ENCODE data around the gene PARP8. TPM values are rescaled to one million over a fixed set of nuclear protein-coding genes. Genes with fewer than 3 reads are reported as not detected.

Gene PARP8
- total RNA-seq, 4 donors from 2014 or later, result 12.0 to 34.7 (median 25.3) TPM

DNA sequence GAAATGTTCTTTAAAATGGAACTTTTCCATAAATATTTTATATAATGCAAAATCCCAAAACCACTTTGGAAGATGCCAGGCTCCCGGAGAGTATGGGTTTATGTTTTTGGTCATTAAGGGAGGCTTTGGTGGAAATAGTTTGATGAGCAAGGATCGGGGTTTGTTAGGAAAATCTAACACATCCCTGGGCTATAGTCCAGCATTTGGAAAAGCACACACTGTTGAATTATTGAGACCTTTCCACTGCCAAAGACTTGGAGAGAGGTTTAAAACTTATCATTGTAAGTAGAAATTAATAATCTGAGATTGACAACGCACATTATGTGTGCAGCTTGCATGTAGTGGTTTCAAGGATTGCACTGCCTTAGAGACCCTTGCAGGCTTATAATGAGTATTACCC is 156.3 kb downstream of the PARP8 start:
- Histone ChIP-seq H3K4me1 (no peaks in the 10 kb centered on the region), H3K9me3 (no peaks in the 10 kb centered on the region), H3K27me3 (no peaks in the 10 kb centered on the region), H3K27ac (no peak overlapping the region), H3K36me3 (peaks cover 0 to 9% (median 0%) of the 10 kb centered on the region in 3 donors), H3K4me3 (no peak overlapping the region)
- DNase-seq, result no peak
- TF ChIP-seq POLR2A (IDR thresholded peaks at IDR 0.05), result no peak
- TF ChIP-seq, protein P1, sequence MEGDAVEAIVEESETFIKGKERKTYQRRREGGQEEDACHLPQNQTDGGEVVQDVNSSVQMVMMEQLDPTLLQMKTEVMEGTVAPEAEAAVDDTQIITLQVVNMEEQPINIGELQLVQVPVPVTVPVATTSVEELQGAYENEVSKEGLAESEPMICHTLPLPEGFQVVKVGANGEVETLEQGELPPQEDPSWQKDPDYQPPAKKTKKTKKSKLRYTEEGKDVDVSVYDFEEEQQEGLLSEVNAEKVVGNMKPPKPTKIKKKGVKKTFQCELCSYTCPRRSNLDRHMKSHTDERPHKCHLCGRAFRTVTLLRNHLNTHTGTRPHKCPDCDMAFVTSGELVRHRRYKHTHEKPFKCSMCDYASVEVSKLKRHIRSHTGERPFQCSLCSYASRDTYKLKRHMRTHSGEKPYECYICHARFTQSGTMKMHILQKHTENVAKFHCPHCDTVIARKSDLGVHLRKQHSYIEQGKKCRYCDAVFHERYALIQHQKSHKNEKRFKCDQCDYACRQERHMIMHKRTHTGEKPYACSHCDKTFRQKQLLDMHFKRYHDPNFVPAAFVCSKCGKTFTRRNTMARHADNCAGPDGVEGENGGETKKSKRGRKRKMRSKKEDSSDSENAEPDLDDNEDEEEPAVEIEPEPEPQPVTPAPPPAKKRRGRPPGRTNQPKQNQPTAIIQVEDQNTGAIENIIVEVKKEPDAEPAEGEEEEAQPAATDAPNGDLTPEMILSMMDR (IDR thresholded peaks at IDR 0.05), result no peak

DNA sequence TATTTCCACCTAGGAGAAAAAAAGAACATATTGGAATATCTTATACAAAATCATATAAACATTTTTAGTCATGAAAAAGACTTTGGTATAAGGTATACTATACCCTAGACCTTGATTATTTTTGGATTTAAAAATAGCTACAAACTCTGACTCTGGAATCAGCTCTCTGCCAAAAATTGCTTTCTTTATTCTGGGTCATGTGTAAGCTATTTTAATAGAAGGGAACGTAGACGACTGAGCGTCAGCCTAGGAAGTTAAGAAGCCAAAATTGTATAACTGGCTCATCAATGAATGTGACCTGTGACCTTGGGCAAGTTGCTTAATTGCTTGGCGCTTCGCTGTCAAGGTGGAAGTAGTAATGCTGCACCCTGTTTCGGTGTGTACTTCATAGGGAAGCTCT is 157.1 kb downstream of the PARP8 start:
- no peak overlapping the region for H3K4me3 ChIP-seq
- no peaks in the 10 kb centered on the region for H3K27me3 ChIP-seq
- H3K4me1 ChIP-seq, result no peaks in the 10 kb centered on the region
- no peak for DNase-seq
- TF ChIP-seq, protein P1 (IDR thresholded peaks at IDR 0.05), result no peak
- no peak for TF ChIP-seq POLR2A (IDR thresholded peaks at IDR 0.05)
- peaks cover 0 to 17% (median 0%) of the 10 kb centered on the region in 3 donors for H3K36me3 ChIP-seq
- H3K27ac ChIP-seq, result no peak overlapping the region
- no peaks in the 10 kb centered on the region for H3K9me3 ChIP-seq

DNA sequence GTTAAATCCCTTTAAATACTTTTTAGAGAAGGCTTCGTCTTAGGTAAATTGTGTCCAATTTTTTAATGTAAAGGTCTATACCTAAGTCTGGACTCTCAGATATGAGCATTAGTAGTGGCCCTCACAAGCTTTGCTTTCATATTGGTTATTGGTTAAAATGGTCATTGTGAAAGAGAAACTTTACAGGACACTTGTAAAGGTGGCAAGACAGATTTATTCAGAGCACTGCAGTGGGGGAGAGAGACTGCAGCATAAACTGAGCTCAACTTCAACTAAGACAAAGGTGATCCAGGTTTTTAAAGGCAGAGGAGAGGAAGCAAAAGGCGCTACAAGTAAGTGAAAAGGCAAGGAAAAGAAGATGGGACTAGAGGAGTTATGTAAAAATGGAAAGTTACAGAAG is 157.7 kb downstream of the PARP8 start:
- Histone ChIP-seq H3K9me3 (no peaks in the 10 kb centered on the region), H3K4me3 (no peak overlapping the region), H3K27ac (no peak overlapping the region), H3K36me3 (peaks cover 0 to 22% (median 0%) of the 10 kb centered on the region in 3 donors), H3K4me1 (no peaks in the 10 kb centered on the region), H3K27me3 (no peaks in the 10 kb centered on the region)
- TF ChIP-seq, protein P1 (IDR thresholded peaks at IDR 0.05), result no peak
- TF ChIP-seq POLR2A (IDR thresholded peaks at IDR 0.05), result no peak
- DNase-seq, result no peak

DNA sequence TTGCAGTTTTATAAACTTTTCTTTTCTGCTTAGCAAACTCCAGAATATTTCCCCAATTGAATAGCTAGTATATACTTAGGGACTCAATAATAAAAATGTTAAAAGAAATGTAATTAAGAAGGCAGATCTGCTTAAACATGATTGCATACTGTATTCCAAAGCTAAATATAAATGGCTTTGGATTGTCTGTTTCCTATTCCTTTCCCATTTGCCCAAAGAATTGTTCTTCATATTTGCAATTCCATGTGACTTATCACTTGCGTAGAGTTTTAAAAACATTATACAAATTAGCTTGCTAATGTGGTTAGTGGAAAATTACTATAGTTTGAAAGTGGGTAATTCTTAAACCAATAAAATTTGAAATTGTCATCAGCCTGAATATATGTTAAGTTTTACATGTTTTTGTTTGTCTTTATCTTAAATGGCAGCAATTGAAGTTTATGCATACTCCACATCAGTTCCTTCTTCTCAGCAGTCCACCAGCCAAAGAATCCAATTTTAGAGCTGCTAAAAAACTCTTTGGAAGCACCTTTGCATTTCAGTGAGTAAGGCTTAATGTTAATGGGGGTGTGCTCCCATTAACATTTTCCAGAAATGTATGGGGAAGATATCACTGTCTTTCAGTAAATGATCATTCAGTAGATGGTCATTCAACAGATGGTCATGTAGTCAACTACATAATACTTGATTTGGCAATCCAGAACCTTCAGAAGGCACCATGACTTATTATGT is 161.2 kb downstream of the PARP8 start:
- no peak for DNase-seq
- Histone ChIP-seq H3K4me3 (no peak overlapping the region), H3K27ac (no peak overlapping the region), H3K9me3 (no peaks in the 10 kb centered on the region), H3K27me3 (no peaks in the 10 kb centered on the region), H3K36me3 (peaks cover 0 to 19% (median 0%) of the 10 kb centered on the region in 3 donors), H3K4me1 (no peaks in the 10 kb centered on the region)
- TF ChIP-seq, protein P1 (IDR thresholded peaks at IDR 0.05), result no peak
- no peak for TF ChIP-seq POLR2A (IDR thresholded peaks at IDR 0.05)

DNA sequence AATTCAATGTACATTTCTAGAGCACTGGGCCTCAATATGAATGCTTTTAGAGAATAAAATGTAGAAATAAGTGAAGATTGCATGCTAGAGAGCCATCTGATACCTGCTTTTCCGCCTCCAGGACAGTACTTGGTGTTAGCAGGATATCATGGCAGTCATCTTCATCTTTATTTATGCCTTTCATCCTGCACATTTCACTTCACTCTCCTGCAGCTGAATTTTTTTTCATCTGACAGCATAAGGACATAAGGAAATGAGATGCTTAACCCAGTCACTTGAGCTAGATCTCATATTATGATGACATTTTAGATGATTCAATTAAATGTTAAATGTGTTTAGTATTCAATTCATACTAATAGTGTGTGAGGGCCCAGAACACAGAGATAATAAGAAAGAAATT is 162.6 kb downstream of the PARP8 start:
- DNase-seq, result no peak
- Histone ChIP-seq H3K9me3 (no peaks in the 10 kb centered on the region), H3K4me3 (no peak overlapping the region), H3K27me3 (no peaks in the 10 kb centered on the region), H3K4me1 (no peaks in the 10 kb centered on the region), H3K27ac (no peak overlapping the region), H3K36me3 (peaks cover 0 to 19% (median 0%) of the 10 kb centered on the region in 3 donors)
- no peak for TF ChIP-seq POLR2A (IDR thresholded peaks at IDR 0.05)
- TF ChIP-seq, protein P1 (IDR thresholded peaks at IDR 0.05), result no peak

Data from Peyer's patch (tissue), 4 donors.